GM12892 (cell line): Measurements from ENCODE around the gene DLG5.

ENCODE experiments used
- POLR2A ChIP-seq: IDR thresholded peaks from 2 replicates; pipeline ENCODE4 v1.6.1; 2011; ENCODE audit warnings: low read depth, low read length, control low read depth
- POLR2AphosphoS5 ChIP-seq: IDR thresholded peaks from 2 replicates; pipeline ENCODE4 v1.6.1; 2011; ENCODE audit warnings: low read depth, low read length, control low read depth
- TAF1 ChIP-seq: IDR thresholded peaks from 2 replicates; pipeline ENCODE4 v1.6.1; 2011; ENCODE audit warnings: low read depth, mild to moderate bottlenecking, control low read depth, low read length, borderline replicate concordance

DNA sequence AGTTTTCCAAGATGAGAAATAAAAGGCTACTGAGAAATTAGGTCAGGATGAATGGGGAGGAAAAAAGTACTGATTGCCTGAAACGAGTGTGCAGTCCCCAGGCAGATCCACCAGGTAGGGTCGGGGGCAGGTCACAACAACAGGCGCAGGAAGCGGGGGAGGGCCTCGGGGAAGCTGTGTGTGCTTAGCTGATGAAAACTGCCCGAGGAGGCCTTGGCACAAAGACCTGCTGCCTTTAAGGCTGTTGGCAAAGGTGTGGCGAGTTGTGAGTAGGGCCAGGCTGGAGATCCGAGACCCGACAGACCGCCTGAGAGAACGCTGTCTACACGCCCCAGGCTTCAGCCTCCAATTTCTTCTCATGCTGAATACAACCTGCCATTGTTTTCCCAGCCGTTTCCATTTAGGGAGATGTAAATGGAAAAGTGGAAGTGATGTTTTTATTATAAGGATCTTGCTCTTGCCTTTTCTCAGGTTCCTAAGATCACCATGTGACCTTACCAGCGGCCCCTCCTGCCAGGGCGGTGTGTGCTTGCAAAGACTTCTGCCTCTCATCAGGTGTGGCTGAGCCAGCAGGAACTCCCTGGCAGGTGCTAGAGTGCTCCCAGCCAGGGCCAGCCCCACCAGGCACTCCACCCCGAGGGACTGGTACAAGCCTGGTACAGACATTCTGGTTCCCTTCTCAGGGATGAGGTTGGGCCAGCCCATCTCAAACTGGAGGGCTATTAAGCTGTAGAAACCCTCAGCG is 60.8 kb downstream of the DLG5 start:
- TF ChIP-seq POLR2AphosphoS5 (no peak), POLR2A (no peak), TAF1 (no peak)
